NCI-H1092 (cell line): ENCODE data around the gene STN1.
"Not testable (repeated sequence)": the region's sequence is repeated elsewhere in the genome, so short reads cannot be mapped to it uniquely, and the experiment has no call there.

ENCODE experiments used
- DNase-seq: peaks from one replicate; lab custom pipeline; 2025; lab: John Stamatoyannopoulos, UW

The STN1 gene

DNA sequence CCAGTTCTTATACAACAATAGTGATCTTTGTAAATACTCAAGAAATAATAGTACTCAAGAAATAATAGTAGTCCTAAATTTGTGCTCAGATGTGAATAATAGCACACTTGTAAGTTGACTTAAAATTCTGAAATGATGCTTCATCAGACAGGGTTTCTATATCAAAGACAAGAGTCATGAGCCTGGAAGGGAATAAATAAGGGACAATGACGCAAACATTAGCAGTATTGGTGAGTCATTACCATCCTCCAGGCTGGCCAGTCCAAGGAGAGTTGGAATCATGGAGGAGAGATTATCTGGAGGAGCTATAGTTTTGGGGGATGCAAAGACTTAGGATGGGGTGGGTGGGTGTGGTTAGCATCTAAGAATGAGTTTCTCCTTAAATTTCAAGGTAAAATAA lies 56.5 kb downstream of the STN1 start:
- no peak for DNase-seq

DNA sequence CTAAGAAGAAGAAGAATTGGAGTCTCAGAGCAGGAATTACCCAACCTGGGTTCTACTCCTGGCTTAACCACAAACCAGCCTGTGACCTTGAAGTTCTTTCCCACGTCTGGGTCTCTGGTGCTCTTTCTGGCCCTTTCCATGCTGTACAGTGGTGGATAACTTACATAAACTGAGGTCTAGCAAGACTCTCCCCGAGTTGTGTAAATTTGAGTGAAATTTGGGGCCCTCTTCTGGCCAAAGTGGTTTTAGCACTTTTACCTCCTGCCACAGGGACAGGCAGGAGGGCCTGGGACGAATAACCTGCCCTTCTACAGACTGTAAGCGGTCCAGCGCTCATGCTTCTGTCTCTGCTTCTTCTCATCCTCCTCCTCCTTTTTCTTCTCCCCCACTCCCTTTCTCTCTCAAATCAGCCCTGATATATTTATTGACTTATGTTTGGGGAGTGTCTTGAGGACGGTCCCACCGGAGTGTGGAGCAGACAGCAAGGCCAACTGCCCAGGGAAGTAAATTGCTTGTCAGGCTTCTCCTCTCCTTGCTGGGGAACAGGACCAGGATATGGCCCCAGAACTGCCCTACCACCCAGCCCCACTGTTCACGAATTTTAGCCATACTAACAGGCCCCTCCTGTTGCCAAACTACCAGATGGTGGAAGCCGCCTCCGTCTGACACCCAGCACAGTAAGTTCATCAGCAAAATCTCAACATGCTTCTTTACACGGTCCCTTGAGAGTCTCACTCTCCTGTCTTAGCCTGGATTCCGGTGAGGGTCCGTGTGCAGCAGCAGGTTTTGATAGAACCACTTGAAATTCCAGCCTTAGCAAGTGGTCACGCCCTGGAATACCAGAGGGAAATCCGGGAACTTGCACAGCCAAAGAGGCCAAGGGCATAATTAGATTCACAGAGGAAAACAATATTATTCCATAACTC lies 58.6 kb downstream of the STN1 start:
- peak; percentile 21 for DNase-seq

DNA sequence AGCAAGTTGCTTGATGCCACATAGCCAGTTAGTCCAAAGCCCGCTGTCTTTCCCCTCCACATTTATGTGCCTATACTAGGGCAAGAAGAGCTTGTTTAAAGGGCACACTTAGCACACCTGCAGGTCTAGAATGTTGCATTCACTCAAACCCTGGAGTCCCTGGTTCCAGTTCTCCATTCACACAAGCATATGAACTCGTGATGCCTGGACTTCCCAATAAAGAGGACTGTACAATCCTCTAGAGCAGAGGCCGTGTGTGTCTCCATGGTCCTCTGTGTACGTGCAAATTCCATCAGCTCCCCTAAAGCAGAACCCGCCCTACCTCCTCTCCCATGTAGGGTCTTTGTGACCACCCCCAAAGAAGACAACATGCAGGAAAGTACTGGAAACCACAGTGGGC lies 59.6 kb downstream of the STN1 start:
- no peak for DNase-seq

DNA sequence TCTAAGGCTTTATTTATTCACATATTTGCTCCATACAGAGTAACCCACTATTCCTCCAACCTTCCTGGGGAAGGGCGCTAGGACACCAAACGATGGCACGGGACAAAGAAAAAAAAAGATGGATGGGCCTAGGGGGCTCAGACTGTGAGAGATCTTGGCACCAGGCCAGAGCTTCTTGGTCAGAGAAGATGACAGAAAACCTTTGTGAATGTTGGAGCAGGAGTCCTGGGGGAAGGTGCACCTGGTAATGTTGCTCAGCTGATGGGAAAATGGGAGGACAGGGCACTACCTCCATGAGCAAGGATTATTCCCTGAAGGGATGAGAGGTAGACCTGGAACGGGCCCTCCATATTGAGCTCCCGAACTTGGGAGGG lies 61.2 kb downstream of the STN1 start:
- no peak for DNase-seq

DNA sequence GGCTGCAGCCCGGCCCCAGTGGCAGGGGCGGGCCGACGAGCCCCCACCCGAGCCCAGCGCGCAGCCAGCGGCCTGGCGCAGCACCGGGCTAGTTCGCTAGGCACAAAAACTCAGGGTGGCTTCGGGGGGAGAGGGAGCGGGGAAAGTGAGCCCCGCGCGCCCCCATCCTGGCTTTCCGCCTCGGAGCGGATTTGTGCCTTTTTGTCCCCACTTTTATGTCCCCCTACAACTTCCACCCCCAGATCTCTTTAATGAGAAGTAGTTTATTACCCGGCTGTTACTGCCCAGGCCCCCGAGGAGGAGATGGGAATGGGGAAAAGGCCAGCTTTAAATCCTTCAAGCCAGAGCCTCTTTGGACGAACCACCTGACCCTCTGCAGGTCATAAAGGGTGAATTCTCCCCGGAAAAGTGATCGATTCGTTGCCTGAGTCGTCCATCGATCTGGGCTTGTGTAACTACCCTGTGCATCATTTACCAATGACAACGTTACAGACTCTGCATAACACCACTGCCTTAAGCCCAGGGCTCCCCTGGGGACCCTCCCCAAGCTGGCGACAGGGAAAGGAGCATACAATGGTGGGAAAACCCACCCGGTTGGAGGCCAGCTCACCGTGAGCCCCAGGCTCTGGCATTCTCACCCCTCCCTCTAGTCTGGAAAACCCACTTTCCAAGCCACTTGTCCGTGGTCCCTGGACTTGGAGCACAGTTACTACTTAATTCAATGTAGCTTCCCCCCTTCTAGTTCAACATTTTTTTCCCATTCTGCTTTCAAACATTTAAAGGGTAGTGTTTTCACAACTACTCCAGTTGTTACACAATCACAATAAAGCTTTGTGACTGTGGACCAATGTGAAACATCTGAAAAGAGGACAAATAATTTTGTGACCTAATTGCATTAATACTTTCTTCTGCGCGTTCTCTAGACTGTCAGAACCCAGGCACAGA lies 61.9 kb downstream of the STN1 start:
- DNase-seq = no peak

DNA sequence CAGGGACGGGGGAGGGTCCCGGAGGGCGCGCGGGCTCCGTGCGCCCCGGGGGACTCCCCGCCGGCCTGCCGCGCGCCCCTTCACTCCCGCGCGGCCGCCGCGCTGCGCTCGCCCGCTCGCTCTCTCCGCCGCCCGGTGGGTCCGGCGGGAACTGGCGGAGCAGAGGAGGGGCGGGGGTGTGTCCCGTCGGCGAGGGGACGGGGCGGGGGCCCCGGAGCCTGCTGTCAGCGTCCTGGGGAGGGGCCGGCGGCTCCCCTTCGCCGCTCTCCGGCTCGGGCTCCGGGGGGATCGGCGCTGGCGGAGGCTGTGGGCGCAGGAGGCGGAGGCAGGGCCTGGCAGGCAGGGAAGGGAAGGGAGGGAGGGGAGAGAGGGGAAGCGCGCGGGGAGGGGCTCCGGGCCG lies 62.6 kb downstream of the STN1 start, which contains the start of gene SH3PXD2A:
SH3PXD2A (minus strand) TSS at position 153 of the 400 bp plus-strand sequence. CDS start 310 bp downstream, outside the sequence.
- DNase-seq = no peak

DNA sequence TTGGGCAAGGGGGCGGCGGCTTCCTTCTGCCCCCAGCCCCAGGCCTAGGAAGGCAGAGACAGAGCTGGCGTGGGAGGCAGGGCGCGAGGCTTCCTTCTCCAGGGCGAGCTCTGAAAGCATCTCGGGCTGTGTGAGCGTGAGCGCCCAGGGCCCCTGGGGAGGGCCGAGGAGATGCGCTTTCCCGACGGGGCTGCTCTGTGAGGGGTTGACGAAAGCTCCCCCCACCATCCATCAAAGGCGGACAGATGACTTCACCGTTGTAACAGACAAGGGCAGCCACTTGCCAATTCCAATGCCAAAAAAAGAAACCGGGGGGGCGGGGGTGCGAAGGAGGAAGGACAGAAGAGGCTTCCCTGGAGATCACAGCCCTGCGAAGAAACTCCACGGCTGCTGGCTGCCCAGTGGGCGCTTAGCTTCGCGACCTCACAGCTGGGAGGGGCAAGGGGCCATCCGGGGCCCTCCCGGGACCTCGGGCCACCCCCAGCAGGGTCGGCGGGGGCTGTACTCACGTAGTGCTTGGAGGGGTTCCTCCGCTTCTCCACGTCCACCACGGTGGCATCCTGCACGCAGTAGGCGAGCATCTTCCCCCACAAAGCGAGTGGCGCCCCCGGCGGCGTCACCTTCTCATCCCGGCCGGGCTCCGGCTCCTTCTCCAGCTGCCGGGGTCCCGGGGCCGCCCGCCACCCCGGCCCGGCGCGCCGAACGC lies 63.1 kb downstream of the STN1 start:
- no peak for DNase-seq

DNA sequence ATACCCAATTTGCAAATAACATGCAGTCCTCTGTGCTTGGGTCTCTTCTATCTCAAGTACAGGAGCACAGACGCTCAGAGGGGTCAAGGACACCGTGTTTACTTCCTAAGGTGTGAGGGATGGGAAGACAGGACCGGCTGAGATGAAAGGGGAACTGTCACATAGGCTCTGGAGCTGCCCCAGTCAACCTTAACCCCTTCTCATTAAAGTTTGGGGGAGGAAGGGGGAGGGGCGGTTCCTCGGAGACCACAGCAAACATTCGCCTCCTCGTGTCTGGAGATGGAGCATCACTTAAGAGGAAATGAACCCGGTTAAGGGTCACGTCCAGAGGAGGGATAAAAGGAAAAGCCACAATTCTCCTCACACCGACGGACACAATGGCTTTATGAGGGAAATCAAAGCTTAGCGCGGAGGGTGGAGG lies 63.7 kb downstream of the STN1 start:
- DNase-seq = no peak

DNA sequence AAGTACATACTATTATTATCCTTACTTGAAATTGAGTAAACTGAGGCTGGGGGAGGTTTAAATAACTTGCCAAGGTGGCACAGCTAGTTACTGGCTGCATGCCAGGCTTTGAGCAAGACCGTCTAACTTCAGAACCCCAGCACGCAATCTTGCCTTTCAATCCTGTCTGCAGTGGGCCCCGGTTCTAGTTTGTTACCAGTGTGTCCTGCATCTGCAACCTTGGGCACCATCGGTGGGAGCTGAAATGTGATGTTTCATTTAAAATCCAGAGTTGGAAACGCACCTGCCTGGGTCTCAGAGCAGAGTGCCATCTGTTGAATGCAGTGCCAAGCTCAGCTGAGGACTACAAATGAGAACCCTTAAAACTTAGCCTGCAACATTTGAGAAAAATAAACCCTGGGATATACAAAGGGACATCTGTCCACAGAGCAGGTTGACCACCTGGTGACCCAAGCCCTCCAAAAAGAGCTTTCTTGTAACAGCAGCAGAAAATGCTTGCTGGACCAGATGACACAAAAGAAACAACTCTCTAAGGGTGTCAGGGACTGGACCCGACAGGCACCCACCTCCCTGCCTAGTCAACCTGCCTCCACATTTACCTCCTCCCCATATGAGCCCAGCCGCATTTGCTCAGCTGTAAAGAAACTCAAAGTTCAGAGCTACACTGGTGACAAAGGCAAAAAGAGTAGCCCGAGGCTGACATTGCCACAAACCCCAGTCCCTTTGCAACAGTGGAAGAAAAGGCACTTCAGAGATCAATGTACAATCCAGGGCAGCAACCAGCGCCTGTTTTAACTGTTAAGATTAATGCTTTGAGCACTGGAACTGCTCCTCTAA lies 64.3 kb downstream of the STN1 start:
- no peak for DNase-seq

DNA sequence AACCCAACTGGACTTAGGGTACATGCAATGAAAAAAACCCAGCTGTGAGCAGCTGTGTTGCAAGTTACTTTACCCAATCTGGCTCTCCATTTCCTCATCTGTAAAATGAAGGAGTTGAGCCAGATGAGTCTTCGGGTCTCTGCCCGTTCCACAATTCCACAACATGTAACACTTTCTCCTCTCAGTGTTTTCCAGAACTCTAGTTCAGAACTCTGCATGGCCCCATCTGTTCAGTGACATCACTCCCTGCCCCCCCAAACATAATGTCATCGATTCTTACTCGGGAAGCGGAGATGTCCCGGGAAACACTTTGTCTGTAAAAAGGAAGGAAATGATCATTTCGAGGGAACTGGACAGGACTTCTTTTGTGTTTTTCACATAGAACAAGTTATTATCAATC lies 65.1 kb downstream of the STN1 start:
- DNase-seq = no peak

DNA sequence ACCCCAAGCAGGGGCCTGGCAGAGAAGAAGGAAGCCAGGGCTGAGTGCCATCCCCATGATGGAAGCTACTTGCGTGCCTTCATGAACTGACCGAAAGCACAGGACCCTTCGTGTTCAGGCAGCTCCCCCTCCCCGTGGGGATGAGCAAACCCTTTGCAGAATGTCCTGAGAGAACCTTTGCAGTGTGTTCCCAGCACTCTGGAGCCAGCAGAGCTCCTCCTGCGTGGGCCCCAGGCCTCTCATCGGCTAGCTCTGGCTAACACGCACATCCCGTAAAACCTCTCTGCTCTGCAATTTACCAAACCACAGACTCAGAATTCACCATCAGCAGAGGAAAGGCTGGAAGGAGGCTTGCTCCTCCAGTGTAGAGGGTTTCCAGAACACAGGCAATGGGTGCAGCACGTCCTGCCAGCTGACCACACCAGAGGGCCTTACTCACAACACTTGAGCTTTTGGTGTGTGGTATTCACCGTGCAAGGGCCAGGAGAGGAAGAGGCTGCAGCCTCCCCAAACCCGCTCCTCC lies 65.7 kb downstream of the STN1 start:
- DNase-seq = no peak

DNA sequence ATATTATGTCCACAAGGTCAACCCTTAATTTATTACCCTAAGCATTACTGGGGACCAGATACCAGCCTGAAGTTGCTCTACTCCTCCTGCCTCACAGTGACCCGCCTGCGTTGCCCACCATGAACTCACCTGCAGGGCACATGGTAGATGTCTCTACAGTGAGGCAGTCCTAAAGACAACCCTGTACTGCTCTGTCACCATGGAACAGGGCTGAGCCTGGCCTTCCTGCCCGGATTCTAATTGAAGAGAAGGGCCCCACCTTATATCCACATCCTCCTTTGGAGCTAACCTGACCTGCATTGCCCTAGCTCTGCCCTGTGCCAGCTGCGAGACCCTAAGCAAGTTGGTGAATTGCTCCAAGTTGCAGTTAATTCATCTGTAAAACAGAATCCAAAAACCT lies 66.7 kb downstream of the STN1 start:
- no peak for DNase-seq

DNA sequence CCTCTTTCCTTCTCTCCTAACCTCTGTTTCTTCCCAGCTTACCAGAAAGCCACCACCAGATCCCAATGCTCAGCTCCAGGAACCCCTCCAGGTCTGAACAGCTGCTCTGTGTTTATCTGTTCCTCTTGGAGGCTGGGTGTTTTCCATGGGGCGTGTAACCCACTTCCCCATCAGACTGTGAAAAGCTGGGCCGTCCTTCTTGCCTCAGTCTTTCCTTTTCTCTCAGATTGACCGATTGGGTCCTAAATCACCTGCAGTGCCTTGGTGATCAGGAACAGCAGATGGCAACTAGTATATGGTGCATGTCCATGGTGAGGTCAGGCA lies 67.5 kb downstream of the STN1 start:
- DNase-seq = no peak

DNA sequence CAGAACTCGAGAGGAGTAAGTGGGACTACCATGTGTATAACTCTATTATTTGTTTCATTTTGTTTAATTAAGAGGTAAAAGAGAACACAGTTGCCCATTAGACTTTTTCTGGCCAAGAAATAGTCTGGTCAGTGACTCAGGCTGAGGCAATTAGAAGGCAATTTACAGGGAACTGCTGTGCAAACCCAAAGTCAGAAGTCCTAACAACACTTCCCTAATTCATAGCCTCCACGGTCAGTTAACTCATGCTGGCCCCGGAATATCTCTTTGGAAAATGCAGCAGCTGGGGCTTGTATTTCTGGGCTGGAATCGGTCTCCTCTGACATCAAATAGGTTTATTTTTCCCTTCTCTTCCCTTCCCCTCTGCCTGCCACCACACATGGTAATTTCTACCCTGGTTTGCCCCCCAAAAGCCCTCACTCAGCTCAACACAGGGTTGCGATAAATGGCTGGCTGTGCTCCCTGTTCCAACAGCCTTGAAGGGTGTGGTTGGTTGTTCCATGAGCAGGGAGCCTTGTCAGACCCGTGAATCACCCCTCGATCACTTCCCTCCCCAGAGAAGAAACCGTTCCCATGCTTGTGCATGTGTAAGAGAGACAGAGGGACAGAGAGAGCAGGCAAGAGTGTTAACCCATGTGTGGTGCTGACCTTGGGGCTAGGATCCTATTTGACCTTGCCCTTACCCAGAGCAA lies 68.0 kb downstream of the STN1 start:
- no peak for DNase-seq

DNA sequence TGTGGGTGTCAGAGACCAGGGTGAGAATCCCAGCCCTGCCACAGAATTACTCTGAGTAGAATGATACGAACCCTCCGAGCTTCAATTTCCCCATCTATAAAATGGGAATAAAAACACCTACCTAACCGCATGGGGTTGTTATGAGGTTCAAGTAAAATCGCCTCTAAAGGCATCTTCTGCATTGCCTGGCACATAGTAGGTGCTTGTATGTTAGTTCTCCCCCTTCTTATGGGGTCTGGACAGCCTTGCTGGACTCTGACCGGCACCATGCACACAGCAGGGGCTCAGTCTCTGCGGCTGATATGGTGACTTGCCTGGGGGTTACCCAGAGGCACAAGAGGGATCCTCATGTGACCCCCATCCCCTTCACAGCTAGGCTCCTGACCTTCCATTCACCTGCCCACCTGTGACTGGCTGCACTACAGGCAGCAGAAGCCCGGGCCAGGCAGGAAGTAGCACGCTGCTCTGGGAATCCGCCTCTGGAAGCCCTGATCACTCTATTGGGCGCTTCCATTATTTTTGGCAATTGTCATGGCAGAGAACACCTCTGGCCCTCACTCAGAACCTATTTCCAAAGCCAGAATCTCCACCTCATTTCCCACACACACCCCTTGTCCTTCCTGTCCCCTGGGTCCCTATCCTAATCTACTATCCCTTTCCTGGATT lies 68.6 kb downstream of the STN1 start:
- DNase-seq = no peak

DNA sequence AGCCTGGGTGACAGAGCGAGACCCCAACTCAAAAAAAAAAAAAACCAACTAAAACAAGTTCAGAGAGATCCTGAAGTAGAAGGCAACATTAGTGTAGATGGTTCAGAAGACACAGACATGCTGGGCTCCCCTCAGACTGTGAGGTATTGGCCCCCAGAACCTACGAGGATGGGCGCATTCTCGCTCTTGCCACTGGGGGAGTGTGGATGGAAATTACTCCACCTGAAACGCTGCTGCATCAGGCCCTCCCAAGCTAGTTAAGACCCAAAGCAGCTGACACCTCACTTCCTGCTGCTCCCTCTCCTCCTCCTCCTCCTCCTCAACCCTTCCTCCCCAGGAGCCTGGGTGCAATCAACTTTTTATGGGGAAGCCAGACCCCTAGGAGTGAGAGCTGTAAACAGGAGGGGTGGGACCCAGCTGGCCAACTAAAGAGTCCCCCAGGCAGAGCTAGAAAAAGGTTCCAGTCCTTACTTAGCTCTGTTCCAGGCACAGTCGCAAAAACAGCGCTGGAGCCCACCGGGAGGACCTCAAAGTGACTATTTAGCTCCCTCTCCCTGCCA lies 70.0 kb downstream of the STN1 start:
- DNase-seq = no peak

DNA sequence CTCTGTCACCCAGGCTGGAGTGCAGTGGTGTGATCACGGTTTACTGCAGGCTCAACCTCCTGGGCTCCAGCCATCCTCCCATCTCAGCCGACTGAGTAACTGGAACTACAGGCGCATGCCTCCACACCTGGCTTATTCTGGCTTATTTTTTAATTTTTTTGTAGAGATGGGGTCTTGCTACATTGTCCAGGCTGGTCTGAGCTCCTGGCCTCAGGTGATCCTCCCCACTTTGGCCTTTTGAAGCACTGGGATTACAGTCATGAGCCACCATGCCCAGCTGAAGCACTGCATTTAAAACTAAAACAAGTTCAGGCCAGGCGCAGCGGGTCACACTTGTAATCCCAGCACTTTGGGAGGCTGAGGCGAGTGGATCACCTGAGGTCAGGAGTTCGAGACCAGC lies 70.6 kb downstream of the STN1 start:
- DNase-seq = no peak

DNA sequence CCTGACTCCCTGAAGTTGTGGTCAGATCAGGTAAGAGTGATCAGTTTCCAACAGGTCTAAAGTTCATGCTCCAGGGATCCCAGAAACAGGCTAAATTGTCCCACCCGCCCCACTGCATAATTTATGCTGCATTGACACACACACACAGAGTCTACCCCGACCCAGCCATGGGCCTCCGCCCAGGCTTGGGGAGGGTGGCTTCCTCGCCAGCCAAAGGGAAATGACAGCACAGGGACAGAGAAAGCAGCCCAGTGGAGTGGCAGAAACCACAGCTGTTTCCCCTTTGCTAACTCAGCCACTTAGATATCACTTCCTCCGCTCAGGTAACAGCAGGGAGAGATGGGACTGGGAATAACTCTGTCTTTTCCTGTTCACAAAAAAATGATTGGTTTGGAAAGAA lies 72.0 kb downstream of the STN1 start:
- no peak for DNase-seq

DNA sequence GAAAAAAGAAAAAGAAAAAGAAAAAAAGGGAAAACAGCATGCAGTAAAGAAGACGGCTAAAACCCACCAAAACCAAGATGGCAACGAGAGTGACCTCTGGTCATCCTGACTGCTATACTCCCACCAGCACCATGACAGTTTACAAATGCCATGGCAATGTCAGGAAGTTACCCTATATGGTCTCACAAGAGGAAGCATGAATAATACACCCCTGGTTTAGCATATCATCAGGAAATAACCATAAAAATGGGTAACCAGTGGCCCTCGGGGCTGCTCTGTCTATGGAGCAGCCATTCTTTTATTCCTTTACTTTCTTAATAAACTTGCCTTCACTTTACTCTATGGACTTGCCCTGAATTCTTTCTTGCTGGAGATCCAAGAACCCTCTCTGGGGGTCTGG lies 72.6 kb downstream of the STN1 start:
- not testable (repeated sequence) for DNase-seq
